ENCODE data around the gene KLHL34.

Gene KLHL34

DNA sequence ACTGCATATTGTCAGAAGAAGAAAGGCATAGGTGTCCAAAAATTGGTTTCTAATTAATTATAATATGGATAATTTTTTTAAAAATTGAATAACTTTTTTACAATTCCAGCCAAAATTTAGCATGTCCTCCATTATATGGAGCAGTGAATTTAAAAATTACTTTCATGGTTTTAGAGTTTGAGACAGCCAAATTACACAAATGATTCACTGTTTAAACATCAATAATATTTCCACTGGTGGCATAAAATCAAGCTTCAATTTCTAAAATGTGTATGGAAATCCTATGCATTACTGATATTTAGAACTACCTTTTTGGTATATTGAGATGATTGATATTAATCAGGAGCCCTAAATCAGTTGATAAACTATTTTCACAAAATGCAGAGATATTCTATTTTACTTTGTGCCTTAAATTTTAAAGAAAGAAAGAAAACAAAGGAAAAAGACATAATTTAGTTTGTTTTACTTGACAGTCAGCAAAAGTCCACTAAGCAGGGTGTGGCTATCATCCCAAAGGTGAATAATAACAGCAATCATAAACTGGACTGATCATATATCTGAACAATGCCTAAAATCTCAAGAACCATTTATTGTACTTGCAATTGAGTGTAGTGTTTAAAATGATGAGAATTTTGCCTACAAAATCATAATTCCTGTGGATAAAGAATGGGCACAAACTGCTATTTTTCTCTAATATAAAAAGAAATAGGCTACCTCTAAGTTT is 34.2 kb downstream of the KLHL34 start:
- TF ChIP-seq, protein P1, sequence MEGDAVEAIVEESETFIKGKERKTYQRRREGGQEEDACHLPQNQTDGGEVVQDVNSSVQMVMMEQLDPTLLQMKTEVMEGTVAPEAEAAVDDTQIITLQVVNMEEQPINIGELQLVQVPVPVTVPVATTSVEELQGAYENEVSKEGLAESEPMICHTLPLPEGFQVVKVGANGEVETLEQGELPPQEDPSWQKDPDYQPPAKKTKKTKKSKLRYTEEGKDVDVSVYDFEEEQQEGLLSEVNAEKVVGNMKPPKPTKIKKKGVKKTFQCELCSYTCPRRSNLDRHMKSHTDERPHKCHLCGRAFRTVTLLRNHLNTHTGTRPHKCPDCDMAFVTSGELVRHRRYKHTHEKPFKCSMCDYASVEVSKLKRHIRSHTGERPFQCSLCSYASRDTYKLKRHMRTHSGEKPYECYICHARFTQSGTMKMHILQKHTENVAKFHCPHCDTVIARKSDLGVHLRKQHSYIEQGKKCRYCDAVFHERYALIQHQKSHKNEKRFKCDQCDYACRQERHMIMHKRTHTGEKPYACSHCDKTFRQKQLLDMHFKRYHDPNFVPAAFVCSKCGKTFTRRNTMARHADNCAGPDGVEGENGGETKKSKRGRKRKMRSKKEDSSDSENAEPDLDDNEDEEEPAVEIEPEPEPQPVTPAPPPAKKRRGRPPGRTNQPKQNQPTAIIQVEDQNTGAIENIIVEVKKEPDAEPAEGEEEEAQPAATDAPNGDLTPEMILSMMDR (conservative IDR thresholded peaks at IDR 0.05; ENCODE audit: low read depth, low read length): no peak
- H3K4me3 ChIP-seq (ENCODE audit: low read depth, low read length): no peak overlapping the region
- DNase-seq (ENCODE audit: low read depth): no peak

DNA sequence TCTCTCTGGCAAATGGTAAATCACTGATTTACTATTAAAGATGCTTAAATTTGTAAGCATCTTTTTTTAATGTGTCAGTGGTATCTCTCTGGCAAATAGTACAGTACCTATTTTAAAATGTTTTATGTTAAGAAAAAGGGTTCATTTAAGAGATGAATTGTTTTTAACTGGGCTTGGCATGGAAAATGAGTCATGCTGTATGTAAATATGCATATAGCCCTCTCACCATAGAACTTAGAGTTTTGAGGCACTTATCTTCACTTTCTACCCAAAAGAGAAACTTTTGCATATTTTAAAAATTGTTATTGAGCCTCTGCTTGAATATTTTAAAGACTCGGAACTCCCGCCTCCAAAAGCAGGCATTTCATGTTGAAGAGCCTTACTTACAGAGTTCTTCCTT is 37.9 kb downstream of the KLHL34 start:
- H3K4me3 ChIP-seq (ENCODE audit: low read depth, low read length): no peak overlapping the region
- TF ChIP-seq, protein P1 (conservative IDR thresholded peaks at IDR 0.05; ENCODE audit: low read depth, low read length): no peak
- DNase-seq (ENCODE audit: low read depth): no peak

DNA sequence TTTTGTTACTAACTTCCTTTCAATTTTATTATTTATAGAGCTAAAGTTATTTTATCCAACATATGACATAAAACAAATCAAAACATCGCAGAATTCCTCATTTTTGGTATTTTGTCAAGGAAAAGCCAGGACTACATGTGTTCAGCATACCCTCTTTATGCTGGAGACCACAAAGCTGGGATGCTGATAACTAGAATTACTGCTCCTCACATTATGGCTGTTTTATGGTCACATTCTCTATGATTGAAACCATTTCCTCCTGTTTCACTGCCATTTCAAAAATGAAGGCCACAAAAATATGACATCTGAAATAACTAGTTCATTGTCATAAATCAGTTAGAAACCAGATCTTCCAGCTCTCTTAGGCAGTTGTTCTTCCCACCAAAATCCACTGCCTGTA is 41.7 kb downstream of the KLHL34 start:
- no peak overlapping the region for H3K4me3 ChIP-seq (ENCODE audit: low read depth, low read length)
- no peak for DNase-seq (ENCODE audit: low read depth)
- TF ChIP-seq, protein P1 (conservative IDR thresholded peaks at IDR 0.05; ENCODE audit: low read depth, low read length): no peak

DNA sequence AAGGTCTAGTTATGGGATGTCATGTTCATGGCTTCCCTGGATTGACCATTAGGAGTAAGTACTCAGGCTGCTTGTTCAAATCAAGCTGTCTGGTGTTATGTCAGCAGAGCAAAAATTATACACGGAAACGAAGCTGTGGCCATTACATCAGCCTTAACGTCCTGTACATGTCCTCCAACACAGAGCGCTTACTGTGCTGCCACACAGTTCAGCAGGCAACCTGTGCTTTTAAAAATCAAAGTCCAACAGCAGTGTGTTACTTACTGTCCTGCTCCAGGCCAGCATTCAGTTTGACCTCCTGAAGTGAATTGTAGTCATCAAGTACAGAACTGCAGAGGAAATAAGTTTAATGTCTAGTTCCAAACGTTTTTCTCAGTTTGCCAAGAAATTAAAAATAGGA is 46.0 kb downstream of the KLHL34 start:
- no peak for DNase-seq (ENCODE audit: low read depth)
- H3K4me3 ChIP-seq (ENCODE audit: low read depth, low read length): no peak overlapping the region
- TF ChIP-seq, protein P1 (conservative IDR thresholded peaks at IDR 0.05; ENCODE audit: low read depth, low read length): no peak

DNA sequence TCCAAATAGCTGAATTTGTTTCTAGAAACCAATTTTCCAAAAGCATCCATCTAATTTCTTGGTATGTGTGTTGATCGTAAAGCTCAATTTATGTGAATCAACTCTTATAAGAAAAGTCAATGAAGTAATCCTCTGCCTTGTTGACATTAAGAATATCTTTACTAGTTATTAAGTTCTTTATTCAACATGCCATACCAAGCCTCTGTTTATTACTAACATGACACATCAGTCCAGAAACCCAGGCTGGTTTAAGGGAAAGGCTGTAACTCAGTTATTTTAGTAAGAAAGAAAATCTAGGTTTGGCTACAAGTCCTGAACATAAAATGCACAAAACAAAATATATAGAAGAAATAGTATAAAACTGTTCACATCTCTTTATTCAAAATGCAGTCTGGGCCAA is 48.0 kb downstream of the KLHL34 start:
- no peak overlapping the region for H3K4me3 ChIP-seq (ENCODE audit: low read depth, low read length)
- no peak for DNase-seq (ENCODE audit: low read depth)
- TF ChIP-seq, protein P1 (conservative IDR thresholded peaks at IDR 0.05; ENCODE audit: low read depth, low read length): no peak

DNA sequence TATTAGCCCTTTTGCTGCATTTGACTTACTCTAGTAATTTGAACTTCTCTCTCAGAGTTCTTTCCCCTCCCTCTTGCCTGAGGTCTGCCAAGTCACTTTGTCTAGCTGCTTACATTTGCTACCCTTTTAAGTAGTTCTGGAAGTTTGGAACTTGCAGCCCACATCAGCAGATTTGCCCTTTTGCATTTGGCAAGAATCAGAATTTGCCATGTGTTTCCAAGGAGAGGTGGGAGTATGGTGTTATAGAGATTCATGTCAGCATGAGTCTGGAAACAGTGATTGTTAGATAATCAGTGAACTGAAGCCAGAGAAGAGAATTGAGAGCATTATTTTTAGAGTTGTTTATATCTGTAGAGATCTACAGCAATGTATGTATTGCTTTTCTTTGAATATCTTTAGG is 52.1 kb downstream of the KLHL34 start:
- DNase-seq (ENCODE audit: low read depth): no peak
- TF ChIP-seq, protein P1 (conservative IDR thresholded peaks at IDR 0.05; ENCODE audit: low read depth, low read length): no peak
- H3K4me3 ChIP-seq (ENCODE audit: low read depth, low read length): no peak overlapping the region

Data from choroid plexus epithelial cell (primary cell).